ENCODE results near the gene SUGP2. TPM values are rescaled to one million over a fixed set of nuclear protein-coding genes. Genes with fewer than 3 reads are reported as not detected.

Gene SUGP2
- total and polyA plus RNA-seq, 9 of the 15 experiments (the other 6 are each of a cell fraction or from before 2014, with no cell fraction given), result 13.1 to 101 (median 63.1) TPM

DNA sequence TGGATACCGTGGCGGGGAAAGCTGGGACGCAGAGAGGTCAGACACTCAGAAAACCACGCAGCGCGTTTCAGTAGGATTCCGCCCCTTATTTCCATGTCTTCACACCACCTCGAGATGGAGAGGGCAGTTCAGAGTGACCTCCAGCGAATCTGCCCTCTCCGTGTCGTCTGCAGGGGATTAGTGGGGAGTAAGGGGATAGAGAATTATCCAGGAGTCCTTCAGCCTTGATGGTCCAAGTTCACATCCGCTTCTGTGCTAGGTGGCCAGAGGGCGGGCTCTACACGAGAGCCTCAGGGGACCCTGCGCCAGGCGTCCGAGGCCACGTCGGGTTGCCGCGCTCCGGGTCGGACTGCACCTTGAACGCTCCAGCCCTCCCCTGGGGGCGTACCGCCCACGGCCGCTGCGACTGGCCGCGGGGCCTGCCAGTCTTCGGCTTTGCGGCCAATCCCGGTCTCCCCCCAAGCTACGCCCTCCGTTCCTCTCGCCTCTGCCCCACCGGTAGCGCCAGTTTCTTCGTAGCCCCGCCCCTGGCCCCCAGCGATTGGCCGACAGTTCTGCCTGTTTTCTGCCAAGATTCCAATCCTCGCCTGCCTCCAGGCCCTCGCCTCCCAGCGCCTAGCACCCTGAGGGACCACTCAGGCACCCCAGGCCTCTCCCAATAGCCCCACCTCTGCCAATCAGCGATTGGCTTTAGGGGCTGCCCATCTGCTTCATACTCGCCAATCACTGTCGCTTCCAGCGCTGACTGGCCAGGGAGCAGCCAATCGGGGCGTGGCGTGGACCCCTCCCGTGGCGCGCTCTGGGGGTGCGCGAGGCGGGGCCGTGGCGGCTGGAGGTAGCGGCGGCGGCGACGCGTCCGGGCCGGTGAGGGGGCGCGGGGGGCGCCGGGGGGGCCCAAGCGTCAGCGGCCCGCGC is 30.1 kb upstream of the SUGP2 start, which contains the start of gene SLC25A42 (continued):
- TF ChIP-seq, protein P1, sequence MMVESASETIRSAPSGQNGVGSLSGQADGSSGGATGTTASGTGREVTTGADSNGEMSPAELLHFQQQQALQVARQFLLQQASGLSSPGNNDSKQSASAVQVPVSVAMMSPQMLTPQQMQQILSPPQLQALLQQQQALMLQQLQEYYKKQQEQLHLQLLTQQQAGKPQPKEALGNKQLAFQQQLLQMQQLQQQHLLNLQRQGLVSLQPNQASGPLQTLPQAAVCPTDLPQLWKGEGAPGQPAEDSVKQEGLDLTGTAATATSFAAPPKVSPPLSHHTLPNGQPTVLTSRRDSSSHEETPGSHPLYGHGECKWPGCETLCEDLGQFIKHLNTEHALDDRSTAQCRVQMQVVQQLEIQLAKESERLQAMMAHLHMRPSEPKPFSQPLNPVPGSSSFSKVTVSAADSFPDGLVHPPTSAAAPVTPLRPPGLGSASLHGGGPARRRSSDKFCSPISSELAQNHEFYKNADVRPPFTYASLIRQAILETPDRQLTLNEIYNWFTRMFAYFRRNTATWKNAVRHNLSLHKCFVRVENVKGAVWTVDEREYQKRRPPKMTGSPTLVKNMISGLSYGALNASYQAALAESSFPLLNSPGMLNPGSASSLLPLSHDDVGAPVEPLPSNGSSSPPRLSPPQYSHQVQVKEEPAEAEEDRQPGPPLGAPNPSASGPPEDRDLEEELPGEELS (CRISPR knock-in tag; IDR thresholded peaks at IDR 0.05; ENCODE audit: borderline replicate concordance), result no peak
- TF ChIP-seq, protein P2, sequence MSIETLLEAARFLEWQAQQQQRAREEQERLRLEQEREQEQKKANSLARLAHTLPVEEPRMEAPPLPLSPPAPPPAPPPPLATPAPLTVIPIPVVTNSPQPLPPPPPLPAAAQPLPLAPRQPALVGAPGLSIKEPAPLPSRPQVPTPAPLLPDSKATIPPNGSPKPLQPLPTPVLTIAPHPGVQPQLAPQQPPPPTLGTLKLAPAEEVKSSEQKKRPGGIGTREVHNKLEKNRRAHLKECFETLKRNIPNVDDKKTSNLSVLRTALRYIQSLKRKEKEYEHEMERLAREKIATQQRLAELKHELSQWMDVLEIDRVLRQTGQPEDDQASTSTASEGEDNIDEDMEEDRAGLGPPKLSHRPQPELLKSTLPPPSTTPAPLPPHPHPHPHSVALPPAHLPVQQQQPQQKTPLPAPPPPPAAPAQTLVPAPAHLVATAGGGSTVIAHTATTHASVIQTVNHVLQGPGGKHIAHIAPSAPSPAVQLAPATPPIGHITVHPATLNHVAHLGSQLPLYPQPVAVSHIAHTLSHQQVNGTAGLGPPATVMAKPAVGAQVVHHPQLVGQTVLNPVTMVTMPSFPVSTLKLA (conservative IDR thresholded peaks at IDR 0.05), result peak; percentile 40 to 64
- no peak for TF ChIP-seq TSC22D4 (tag; IDR thresholded peaks at IDR 0.05)
- no peak for TF ChIP-seq SREBF1 (IDR thresholded peaks at IDR 0.05; ENCODE audit: borderline replicate concordance, low read depth, low read length)
- no peak for TF ChIP-seq NCOR1 (IDR thresholded peaks at IDR 0.05)
- no peak for TF ChIP-seq MTF1 (CRISPR knock-in tag; IDR thresholded peaks at IDR 0.05; ENCODE audit: borderline replicate concordance)
- TF ChIP-seq TEAD2 (tag; IDR thresholded peaks at IDR 0.05), result no peak
- no peak for TF ChIP-seq KHSRP (IDR thresholded peaks at IDR 0.05)
- peak; percentile 49; the same call in 1 of the 2 replicates for TF ChIP-seq MTA1 (IDR thresholded peaks at IDR 0.05; ENCODE audit: borderline replicate concordance)
- TF ChIP-seq ZNF584 (CRISPR knock-in tag; IDR thresholded peaks at IDR 0.05; ENCODE audit: low read depth), result no peak
- TF ChIP-seq FOXK2 (conservative IDR thresholded peaks at IDR 0.05 in 1 of 2, IDR thresholded peaks at IDR 0.05 in 1 of 2; ENCODE audit: low read depth in 2 of 2), result no peak
- no peak for TF ChIP-seq PHF21A (IDR thresholded peaks at IDR 0.05; ENCODE audit: borderline replicate concordance, low read depth)
- TF ChIP-seq RBM14 (IDR thresholded peaks at IDR 0.05; ENCODE audit: borderline replicate concordance, insufficient read depth, low read depth, low read length), result no peak
- no peak for TF ChIP-seq GATA2 (CRISPR knock-in tag; IDR thresholded peaks at IDR 0.05)
- peak; percentile 68 to 91; a peak in 3 of 4 replicates for TF ChIP-seq MAZ (CRISPR knock-in tag; conservative IDR thresholded peaks at IDR 0.05 in 1 of 2, IDR thresholded peaks at IDR 0.05 in 1 of 2)
- TF ChIP-seq, protein P3, sequence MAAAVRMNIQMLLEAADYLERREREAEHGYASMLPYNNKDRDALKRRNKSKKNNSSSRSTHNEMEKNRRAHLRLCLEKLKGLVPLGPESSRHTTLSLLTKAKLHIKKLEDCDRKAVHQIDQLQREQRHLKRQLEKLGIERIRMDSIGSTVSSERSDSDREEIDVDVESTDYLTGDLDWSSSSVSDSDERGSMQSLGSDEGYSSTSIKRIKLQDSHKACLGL (CRISPR knock-in tag; IDR thresholded peaks at IDR 0.05; ENCODE audit: borderline replicate concordance, poor library complexity, severe bottlenecking), result no peak
- TF ChIP-seq DNMT1 (IDR thresholded peaks at IDR 0.05), result no peak
- TF ChIP-seq MCM3 (IDR thresholded peaks at IDR 0.05), result no peak
- no peak for TF ChIP-seq ZNF696 (CRISPR knock-in tag; conservative IDR thresholded peaks at IDR 0.05)
- TF ChIP-seq PURB (CRISPR knock-in tag; IDR thresholded peaks at IDR 0.05; ENCODE audit: low read depth), result no peak
- TF ChIP-seq, protein P4, sequence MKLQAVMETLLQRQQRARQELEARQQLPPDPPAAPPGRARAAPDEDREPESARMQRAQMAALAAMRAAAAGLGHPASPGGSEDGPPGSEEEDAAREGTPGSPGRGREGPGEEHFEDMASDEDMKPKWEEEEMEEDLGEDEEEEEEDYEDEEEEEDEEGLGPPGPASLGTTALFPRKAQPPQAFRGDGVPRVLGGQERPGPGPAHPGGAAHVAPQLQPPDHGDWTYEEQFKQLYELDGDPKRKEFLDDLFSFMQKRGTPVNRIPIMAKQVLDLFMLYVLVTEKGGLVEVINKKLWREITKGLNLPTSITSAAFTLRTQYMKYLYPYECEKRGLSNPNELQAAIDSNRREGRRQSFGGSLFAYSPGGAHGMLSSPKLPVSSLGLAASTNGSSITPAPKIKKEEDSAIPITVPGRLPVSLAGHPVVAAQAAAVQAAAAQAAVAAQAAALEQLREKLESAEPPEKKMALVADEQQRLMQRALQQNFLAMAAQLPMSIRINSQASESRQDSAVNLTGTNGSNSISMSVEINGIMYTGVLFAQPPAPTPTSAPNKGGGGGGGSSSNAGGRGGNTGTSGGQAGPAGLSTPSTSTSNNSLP (IDR thresholded peaks at IDR 0.05; ENCODE audit: borderline replicate concordance, low read depth, low read length), result peak; percentile 15; the same call in 1 of the 2 replicates

Data from K562 (cell line).